Left renal pelvis (tissue), 4 donors: ENCODE results near the gene MGME1. TPM values are rescaled to one million over a fixed set of nuclear protein-coding genes. Genes with fewer than 3 reads are reported as not detected.

ENCODE experiments used
- DNase-seq, 4 donors: peaks; one replicate each; pipeline ENCODE4 v3.0.0-alpha.2; 2013; ENCODE audit warnings: low read depth in 4 of 4, low spot score in 3 of 4
- polyA plus RNA-seq, 4 donors: library from polyadenylated mRNA; unstranded; fragments of 120-200 nt; gene quantifications; one replicate each; pipeline ENCODE4 v1.2.1, GENCODE V29; 2013; ENCODE audit not compliant: insufficient read length in 4 of 4

Gene MGME1
- polyA plus RNA-seq, 4 donors: 25.5 to 47.5 (median 41.9) TPM

- no peak for DNase-seq
Measured at GRCh38 chr20:17940224-17940971, 28.4 kb upstream of the MGME1 start.

- DNase-seq: no peak
Measured at GRCh38 chr20:17941087-17941825, 27.6 kb upstream of the MGME1 start.

GRCh38 chr20:17941826-17942196 is 27.0 kb upstream of the MGME1 start:
- no peak for DNase-seq

- no peak for DNase-seq
Measured at GRCh38 chr20:17943343-17943742, 25.5 kb upstream of the MGME1 start.

- no peak for DNase-seq
Measured at GRCh38 chr20:17944854-17945474, 23.9 kb upstream of the MGME1 start.

GRCh38 chr20:17946040-17946439 is 22.8 kb upstream of the MGME1 start:
- DNase-seq: no peak

GRCh38 chr20:17946572-17947473 is 22.0 kb upstream of the MGME1 start:
- no peak for DNase-seq

- DNase-seq: no peak
Measured at GRCh38 chr20:17947474-17947815, 21.4 kb upstream of the MGME1 start.

GRCh38 chr20:17948442-17948841 is 20.4 kb upstream of the MGME1 start:
- DNase-seq: no peak

- DNase-seq: no peak
Measured at GRCh38 chr20:17949899-17950298, 18.9 kb upstream of the MGME1 start.

- no peak for DNase-seq
Measured at GRCh38 chr20:17950670-17951069, 18.1 kb upstream of the MGME1 start.

GRCh38 chr20:17951323-17951722 is 17.5 kb upstream of the MGME1 start:
- DNase-seq: no peak

- DNase-seq: no peak
Measured at GRCh38 chr20:17952692-17953684, 15.8 kb upstream of the MGME1 start.

- no peak for DNase-seq
Measured at GRCh38 chr20:17953935-17954334, 14.9 kb upstream of the MGME1 start.

GRCh38 chr20:17955302-17955701 is 13.5 kb upstream of the MGME1 start:
- no peak for DNase-seq

GRCh38 chr20:17956099-17956685 is 12.6 kb upstream of the MGME1 start:
- no peak for DNase-seq

GRCh38 chr20:17957505-17958363 is 11.1 kb upstream of the MGME1 start:
- no peak for DNase-seq
